Activated T-helper 9 cell treated with anti-CD3 and anti-CD28 coated beads, Interleukin-2, amount 50 U/mL, for 16 hours (primary cell): ENCODE data around the gene CFB.
A peak's percentile ranks its signal among the peaks of the same experiment; 100 is the strongest.
"Not testable (repeated sequence)": the region's sequence is repeated elsewhere in the genome, so short reads cannot be mapped to it uniquely, and the experiment has no call there.

Source experiments
- DNase-seq: peaks from one replicate; pipeline ENCODE4 v3.0.0-alpha.2; 2020; ENCODE audit warnings: low read depth

The CFB gene

GRCh38 chr6:31971279-31971992 is 25.5 kb downstream of the CFB start:
- DNase-seq, result no peak

- peak; percentile 97 for DNase-seq
Measured at GRCh38 chr6:31971993-31972708, 26.3 kb downstream of the CFB start, which contains the start of gene DXO. DXO (minus strand) TSS chr6:31972138; CDS start chr6:31971675, 463 bp downstream.

- DNase-seq, result no peak
Measured at GRCh38 chr6:31972709-31973350, 26.9 kb downstream of the CFB start.

GRCh38 chr6:31976065-31976464 is 30.2 kb downstream of the CFB start:
- DNase-seq, result not testable (repeated sequence)

- no peak for DNase-seq
Measured at GRCh38 chr6:31977816-31978431, 32.0 kb downstream of the CFB start.

- no peak for DNase-seq
Measured at GRCh38 chr6:31978831-31979230, 32.9 kb downstream of the CFB start.

- no peak for DNase-seq
Measured at GRCh38 chr6:31979238-31979898, 33.5 kb downstream of the CFB start.

GRCh38 chr6:31980195-31980876 is 34.4 kb downstream of the CFB start:
- DNase-seq, result not testable (repeated sequence)

- not testable (repeated sequence) for DNase-seq
Measured at GRCh38 chr6:31980998-31981397, 35.1 kb downstream of the CFB start.

GRCh38 chr6:31981744-31982143 is 35.8 kb downstream of the CFB start, which contains the start of gene C4A:
C4A (plus strand) TSS chr6:31982057; CDS start chr6:31982108, 51 bp downstream.
- DNase-seq, result not testable (repeated sequence)

GRCh38 chr6:31989363-31989762 is 43.5 kb downstream of the CFB start:
- not testable (repeated sequence) for DNase-seq

- DNase-seq, result not testable (repeated sequence)
Measured at GRCh38 chr6:31994421-31994820, 48.5 kb downstream of the CFB start.

GRCh38 chr6:31996385-31996784 is 50.5 kb downstream of the CFB start:
- DNase-seq, result not testable (repeated sequence)
